K562 (cell line): ENCODE results near the gene ACP4. TPM values are rescaled to one million over a fixed set of nuclear protein-coding genes. Genes with fewer than 3 reads are reported as not detected.
A peak's percentile ranks its signal among the peaks of the same experiment; 100 is the strongest.

Experiments
- CREB3L1 ChIP-seq: fragments of 450-650 bp; IDR thresholded peaks from 2 replicates; pipeline ENCODE4 v1.6.1; 2014; ENCODE audit warnings: low read depth, mild to moderate bottlenecking, moderate library complexity, borderline replicate concordance
- GTF2E2 ChIP-seq: fragments of 200-800 bp; sonication (Bioruptor generic); IDR thresholded peaks from 2 replicates; pipeline ENCODE4 v1.6.1; 2016; ENCODE audit warnings: missing genetic modification characterization, missing compliant biosample characterization
- HDAC3 ChIP-seq: fragments of 450-650 bp; IDR thresholded peaks from 2 replicates; pipeline ENCODE4 v1.6.1; 2018; ENCODE audit warnings: borderline replicate concordance, mild to moderate bottlenecking, moderate library complexity; ENCODE audit not compliant: partially characterized antibody
- JUND ChIP-seq, 2 experiments: IDR thresholded peaks; 2 replicates in 1 of 2; 3 replicates in 1 of 2; pipeline ENCODE4 v1.6.1; 2011; ENCODE audit warnings: borderline replicate concordance in 2 of 2, low read depth in 2 of 2, low read length in 2 of 2, improper control_type of control experiment in 1 of 2, missing biosample characterization in 1 of 2, missing genetic modification characterization in 1 of 2, missing genetic modification reagents in 1 of 2
- MEF2A ChIP-seq: IDR thresholded peaks from 2 replicates; pipeline ENCODE4 v1.6.1; 2011; ENCODE audit warnings: low read depth, mild to moderate bottlenecking, low read length, moderate library complexity; ENCODE audit not compliant: control insufficient read depth
- NEUROD1 ChIP-seq: fragments of 150-350 bp; IDR thresholded peaks from 2 replicates; pipeline ENCODE4 v1.6.1; 2014; ENCODE audit warnings: borderline replicate concordance, low read length, low read depth; ENCODE audit not compliant: partially characterized antibody
- NFYB ChIP-seq: IDR thresholded peaks from 2 replicates; pipeline ENCODE4 v1.6.1; 2011; ENCODE audit warnings: mild to moderate bottlenecking, moderate library complexity; ENCODE audit not compliant: insufficient read length; ENCODE audit errors: extremely low read depth
- NRF1 ChIP-seq, 2 experiments: fragments of 450-650 bp; IDR thresholded peaks in 1 of 2; conservative IDR thresholded peaks in 1 of 2; 2 replicates each; pipeline ENCODE4 v1.6.1; 2014; ENCODE audit warnings: mild to moderate bottlenecking in 2 of 2
- PKNOX1 ChIP-seq: fragments of 450-650 bp; IDR thresholded peaks from 2 replicates; pipeline ENCODE4 v1.6.1; 2016
- PURB ChIP-seq: sonication (generic); formaldehyde crosslinking; IDR thresholded peaks from 2 replicates; pipeline ENCODE4 v1.9.0; 2021; ENCODE audit warnings: low read depth, mild to moderate bottlenecking, missing genetic modification reagents
- TBP ChIP-seq: optimal IDR thresholded peaks from 2 replicates; pipeline ENCODE3; 2011; ENCODE audit warnings: low read depth, low read length, improper control_type of control experiment
- TEAD4 ChIP-seq, 2 experiments: sonication (generic) in 1 of 2; formaldehyde crosslinking in 1 of 2; IDR thresholded peaks; 2 replicates each; pipeline versions ENCODE4 v1.6.1 to v1.8.0; 2012 to 2022; ENCODE audit warnings: borderline replicate concordance in 1 of 2, inconsistent platforms in 1 of 2, low read length in 1 of 2, mild to moderate bottlenecking in 1 of 2, missing genetic modification reagents in 1 of 2
- USF2 ChIP-seq: sonication (generic); formaldehyde crosslinking; IDR thresholded peaks from 2 replicates; pipeline ENCODE4 v1.5.0; 2020; ENCODE audit warnings: missing genetic modification reagents
- ZFX ChIP-seq: sonication (generic); formaldehyde crosslinking; IDR thresholded peaks from 2 replicates; pipeline ENCODE4 v1.8.0; 2022; ENCODE audit warnings: mild to moderate bottlenecking, missing genetic modification reagents, moderate library complexity
- ZNF217 ChIP-seq: sonication (generic); formaldehyde crosslinking; IDR thresholded peaks from 2 replicates; pipeline ENCODE4 v1.8.0; 2022; ENCODE audit warnings: mild to moderate bottlenecking, missing genetic modification reagents
- polyA plus RNA-seq, 8 experiments: library from polyadenylated mRNA; depleted of rRNA in 4 of 8; stranded (reverse) in 5 of 8; unstranded in 3 of 8; fragments of >200 nt; fragmentation: Nextera tagmentation in 2 of 8; fragmentation: Illumina TruSeq in 1 of 8; extraction: Ambion mirVana in 2 of 8; extraction: Trizol in 1 of 8; gene quantifications; 2 replicates each; pipeline versions ENCODE4 v1.2.1 to v1.2.3, GENCODE V29; 2011 to 2014; ENCODE audit warnings: inconsistent platforms in 1 of 8, missing spikeins in 1 of 8
- total RNA-seq, 7 experiments: library from RNA; depleted of rRNA in 6 of 7; stranded (reverse); fragments of >200 nt in 6 of 7; fragmentation: Illumina TruSeq in 2 of 7; extraction: Trizol in 2 of 7; gene quantifications; 2 replicates each; pipeline versions ENCODE4 v1.2.1 to v1.2.3, GENCODE V29; 2011 to 2021; ENCODE audit warnings: low replicate concordance in 1 of 7
- TF ChIP-seq, protein P1 (sequence below), 2 experiments: fragments of 450-650 bp in 1 of 2; sonication (generic) in 1 of 2; formaldehyde crosslinking in 1 of 2; IDR thresholded peaks in 1 of 2; conservative IDR thresholded peaks in 1 of 2; 2 replicates each; pipeline versions ENCODE4 v1.6.1 to v1.8.1; 2016 to 2023; ENCODE audit warnings: mild to moderate bottlenecking in 2 of 2, moderate library complexity in 2 of 2, inconsistent platforms in 1 of 2, missing genetic modification reagents in 1 of 2

ACP4 gene
- total and polyA plus RNA-seq, 9 of the 15 experiments (the other 6 are each of a cell fraction or from before 2014, with no cell fraction given): not detected

DNA sequence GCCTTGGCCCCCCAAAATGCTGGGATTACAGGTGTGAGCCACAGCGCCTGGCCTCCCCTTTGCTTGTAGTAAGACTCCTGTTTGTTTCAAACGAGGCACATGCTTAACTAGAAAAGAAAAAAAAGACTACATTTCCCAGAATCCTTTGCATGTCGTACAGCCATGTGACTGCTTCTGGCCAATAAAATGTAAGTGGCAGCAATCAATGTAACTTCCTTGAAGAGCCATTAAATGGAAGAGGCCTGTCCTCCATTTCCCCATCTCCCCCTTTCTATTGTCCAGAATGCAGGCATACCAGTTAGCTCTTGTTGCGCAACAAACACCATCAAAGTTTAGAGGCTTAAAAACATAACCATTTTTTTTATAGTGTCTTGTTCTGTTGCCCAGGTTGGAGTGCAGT lies 30.3 kb upstream of the ACP4 start (continued):
- 0 out of 2 replicates have a peak, but pooled peaks have one; percentile 10 for TF ChIP-seq JUND (IDR thresholded peaks at IDR 0.05; ENCODE audit: borderline replicate concordance, low read depth, low read length)
- TF ChIP-seq JUND (tag; IDR thresholded peaks at IDR 0.05; ENCODE audit: borderline replicate concordance, low read depth, low read length): no peak
- TF ChIP-seq GTF2E2 (tag): no peak
- TF ChIP-seq MEF2A: no peak
- TF ChIP-seq ZFX: 0 out of 2 replicates have a peak, but pooled peaks have one; percentile 21
- no peak for TF ChIP-seq HDAC3
- TF ChIP-seq PKNOX1: peak; percentile 25; the same call in 1 of the 2 replicates
- TF ChIP-seq USF2 (CRISPR knock-in tag): peak; percentile 98
- TF ChIP-seq PURB: no peak
- TF ChIP-seq, protein P1, sequence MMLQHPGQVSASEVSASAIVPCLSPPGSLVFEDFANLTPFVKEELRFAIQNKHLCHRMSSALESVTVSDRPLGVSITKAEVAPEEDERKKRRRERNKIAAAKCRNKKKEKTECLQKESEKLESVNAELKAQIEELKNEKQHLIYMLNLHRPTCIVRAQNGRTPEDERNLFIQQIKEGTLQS (IDR thresholded peaks at IDR 0.05): no peak
- TF ChIP-seq, protein P1 (CRISPR knock-in tag; conservative IDR thresholded peaks at IDR 0.05): no peak
- TF ChIP-seq NRF1 (conservative IDR thresholded peaks at IDR 0.05 in 1 of 2, IDR thresholded peaks at IDR 0.05 in 1 of 2): no peak
- TF ChIP-seq CREB3L1: peak; percentile 62; the same call in 1 of the 2 replicates
- TF ChIP-seq ZNF217 (CRISPR knock-in tag): no peak
- TF ChIP-seq NFYB: peak; percentile 100
- peak; percentile 10 for TF ChIP-seq NEUROD1
- peak; percentile 20 for TF ChIP-seq TBP
- peak; percentile 58 for TF ChIP-seq TEAD4 (IDR thresholded peaks at IDR 0.05; ENCODE audit: low read length)
- TF ChIP-seq TEAD4 (CRISPR knock-in tag; IDR thresholded peaks at IDR 0.05; ENCODE audit: borderline replicate concordance): no peak
